Globus pallidus (tissue), 1 donor: Measurements from ENCODE around the gene ADI1.
A peak's percentile ranks its signal among the peaks of the same experiment; 100 is the strongest.
"Not testable (repeated sequence)": the region's sequence is repeated elsewhere in the genome, so short reads cannot be mapped to it uniquely, and the experiment has no call there.

Experiments used
- DNase-seq: peaks from one replicate; pipeline ENCODE4 v3.0.0-alpha.2; 2015; ENCODE audit warnings: low spot score

Gene ADI1

DNA sequence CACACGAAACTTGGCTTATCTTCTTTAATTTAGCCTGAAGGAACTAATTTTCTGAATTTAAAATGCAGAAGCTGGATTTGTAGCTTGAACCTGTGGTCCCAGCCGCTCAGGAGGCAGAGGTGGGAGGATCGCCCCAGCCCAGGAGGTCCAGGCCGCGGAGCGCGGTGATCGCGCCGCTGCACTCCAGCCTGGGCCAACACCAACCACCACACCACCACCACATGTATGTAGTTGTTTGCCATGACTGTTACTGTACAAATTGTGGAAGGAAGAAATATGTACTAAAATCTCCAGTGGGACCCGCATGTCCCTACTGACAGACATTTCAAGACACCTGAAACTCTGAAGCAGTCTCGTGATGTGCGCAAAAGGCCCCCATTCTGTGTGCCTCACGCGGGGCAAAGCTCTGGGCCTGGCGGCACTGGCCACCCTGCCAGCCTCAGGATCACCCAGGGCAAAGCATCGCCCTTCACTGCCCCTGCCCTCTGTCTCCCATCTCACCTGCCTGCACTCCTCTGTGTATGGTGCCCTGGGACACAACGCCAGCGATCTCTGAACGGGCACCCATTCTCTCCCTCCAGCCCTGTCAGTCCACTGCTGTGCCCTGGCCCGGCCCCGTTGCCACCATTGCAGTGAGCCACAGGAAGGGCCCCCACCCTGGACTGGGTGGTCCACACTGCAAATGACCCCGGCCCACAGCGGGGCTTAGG lies 10.1 kb upstream of the ADI1 start:
- no peak for DNase-seq

DNA sequence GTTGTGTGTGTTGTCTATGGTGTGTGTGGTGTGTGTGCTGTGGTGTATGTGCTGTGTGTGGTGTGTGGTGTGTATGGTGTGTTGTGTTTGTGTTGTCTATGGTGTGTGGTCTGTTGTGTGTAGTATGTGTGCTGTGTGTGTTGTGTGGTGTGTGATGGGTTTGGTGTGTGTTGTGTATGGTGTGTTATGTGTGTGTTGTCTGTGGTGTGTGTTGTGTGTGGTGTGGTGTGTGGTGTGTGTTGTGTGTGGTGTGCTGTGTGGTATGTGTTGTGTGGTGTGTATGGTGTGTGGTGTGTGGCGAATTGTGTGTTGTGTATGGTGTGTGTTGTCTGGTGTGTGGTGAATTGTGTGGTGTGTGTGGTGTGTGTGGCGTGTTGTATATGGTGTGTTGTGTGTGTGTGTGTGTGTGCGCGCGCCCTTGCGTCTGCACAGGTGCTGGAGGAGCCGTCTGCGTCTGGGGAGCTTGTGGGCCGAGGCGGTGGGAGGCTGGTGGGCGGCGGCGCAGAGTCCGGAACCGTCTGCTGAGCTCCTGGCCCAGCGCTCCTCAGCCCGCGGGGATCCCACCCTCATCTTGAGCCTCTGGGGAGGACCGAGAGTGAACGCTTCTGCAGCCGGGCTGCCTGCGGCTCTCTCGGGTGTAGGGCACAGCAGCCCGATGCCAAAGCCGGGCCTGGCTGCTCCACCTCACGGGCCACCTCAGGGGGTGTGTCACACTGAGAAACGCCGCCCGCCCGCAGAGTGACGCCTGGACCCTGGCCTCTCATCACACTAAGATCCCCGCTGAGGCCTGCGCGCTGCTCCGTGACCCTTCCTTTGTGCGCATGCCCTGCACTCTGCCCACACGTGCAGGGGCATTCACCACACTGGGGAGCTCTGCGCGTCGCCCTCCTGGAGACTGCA lies 8.8 kb upstream of the ADI1 start:
- DNase-seq = no peak

DNA sequence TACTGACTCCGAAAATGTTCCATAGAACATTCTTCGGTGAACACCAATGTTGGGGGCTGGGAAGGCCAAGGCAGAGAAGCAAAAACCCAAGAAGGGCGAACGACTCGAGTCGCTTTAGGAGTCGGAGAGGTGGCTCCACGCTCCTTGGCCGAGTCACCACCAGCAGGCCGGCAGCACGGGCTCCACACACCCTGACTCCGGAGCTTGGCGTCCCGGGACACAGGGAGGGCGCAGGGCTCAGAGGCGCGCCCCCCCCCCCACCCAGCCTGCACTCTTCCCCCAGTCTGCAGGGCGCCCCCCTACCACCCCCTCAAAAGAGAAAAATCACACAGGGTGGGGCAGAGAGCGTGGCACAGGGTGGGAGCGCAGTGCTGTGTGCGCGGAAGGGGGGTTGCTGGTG lies 7.5 kb upstream of the ADI1 start:
- no peak for DNase-seq

DNA sequence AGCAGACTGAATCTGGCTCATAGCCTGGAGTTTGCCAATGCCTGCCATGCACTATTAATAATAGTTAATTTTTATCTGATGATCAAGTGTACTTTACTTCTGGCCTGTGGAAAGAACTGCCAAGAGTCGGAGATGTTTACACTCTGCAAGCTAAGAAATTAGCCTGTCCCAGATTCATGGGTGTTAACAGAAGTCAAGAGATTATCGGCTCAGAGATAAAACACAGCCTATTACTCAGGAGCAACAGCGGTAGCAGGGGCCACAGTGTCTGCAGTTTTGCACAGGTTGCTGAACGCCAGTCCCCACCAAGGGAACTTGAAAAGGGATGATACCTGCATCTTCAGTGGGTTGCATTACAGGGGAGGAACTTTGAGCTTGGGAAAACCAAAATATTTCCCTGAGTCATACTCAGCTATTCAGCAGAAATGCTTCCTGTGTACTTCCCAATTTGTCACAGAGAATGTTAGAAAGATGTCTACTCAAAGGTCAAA lies 4.3 kb upstream of the ADI1 start:
- no peak for DNase-seq

DNA sequence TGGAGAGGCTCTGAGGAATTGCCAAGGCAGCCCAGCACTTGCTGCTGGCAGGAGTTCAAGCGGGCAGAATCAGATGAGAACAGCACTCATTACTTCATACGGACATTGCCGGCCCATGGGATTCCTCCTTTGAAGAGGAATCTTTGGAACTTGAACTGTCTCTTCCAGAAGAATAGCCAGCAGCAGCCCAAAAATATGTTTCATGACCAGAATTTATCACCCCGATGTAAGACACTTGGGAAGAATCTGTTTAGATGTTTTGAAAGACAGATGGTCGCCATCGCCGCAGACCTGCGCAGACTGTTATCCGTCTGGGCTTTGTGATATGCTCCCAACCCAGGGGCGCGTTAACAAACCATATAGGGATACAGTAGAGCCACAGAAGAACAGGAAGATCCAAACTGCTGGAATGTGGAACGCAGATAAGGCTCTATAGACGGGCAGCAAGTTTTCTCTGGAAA lies 3.7 kb upstream of the ADI1 start:
- no peak for DNase-seq

- DNase-seq = no peak
Measured at GRCh38 chr2:3520591-3520990, 1.3 kb upstream of the ADI1 start.

GRCh38 chr2:3518496-3519254 lies 656 bp downstream of the ADI1 start:
- peak; percentile 96 for DNase-seq

- no peak for DNase-seq
Measured at GRCh38 chr2:3517948-3518495, 1.3 kb downstream of the ADI1 start.

- DNase-seq = no peak
Measured at GRCh38 chr2:3516831-3517230, 2.5 kb downstream of the ADI1 start.

DNA sequence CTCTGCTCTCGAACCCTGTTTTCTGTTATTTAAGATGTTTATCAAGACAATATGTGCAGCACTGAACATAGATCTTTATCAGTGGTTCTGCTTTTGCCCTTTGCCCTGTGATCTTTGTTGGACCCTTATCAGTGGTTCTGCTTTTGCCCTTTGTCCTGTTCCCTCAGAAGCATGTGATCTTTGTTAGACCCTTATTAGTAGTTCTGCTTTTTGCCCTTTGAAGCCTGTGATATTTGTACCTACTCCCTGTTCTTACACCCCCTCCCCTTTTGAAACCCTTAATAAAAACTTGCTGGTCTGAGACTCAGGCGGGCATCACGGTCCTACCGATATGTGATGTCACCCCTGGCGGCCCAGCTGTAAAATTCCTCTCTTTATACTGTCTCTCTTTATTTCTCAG lies 3.9 kb downstream of the ADI1 start:
- not testable (repeated sequence) for DNase-seq

GRCh38 chr2:3513026-3513810 lies 6.1 kb downstream of the ADI1 start:
- DNase-seq = no peak

DNA sequence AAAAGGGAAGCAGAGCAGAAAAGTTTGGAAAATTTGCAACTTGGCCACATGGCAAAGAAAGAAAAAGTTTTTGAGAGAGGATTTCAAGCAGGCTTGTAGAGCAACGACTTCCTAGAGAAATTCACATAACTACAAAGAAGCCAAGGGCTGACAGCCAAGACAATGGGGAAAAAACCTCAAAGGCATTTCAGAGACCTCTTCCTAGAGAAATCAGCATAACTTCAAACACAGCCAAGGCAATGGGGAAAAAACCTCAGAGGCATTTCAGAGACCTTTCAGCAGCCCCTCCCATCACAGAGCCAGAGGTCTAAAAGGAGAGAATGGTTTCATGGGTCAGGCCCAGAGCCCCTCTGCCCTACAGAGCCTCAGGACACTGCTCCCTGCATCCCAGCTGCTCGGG lies 7.2 kb downstream of the ADI1 start:
- DNase-seq = no peak

GRCh38 chr2:3505771-3506170 lies 13.6 kb downstream of the ADI1 start:
- DNase-seq = no peak

DNA sequence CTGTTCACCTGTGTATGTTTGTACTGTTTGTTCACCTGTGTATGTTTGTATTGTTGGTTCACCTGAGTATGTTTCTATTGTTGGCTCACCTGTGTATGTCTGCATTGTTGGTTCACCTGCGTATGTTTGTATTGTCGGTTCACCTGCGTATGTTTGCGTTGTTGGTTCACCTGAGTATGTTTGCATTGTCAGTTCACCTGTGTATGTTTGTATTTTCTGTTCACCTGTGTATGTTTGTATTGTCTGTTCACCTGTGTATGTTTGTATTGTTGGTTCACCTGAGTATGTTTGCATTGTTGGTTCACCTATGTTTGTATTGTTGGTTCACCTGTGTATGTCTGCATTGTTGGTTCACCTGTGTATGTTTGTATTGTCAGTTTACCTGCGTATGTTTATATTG lies 14.6 kb downstream of the ADI1 start:
- DNase-seq = no peak

- DNase-seq = no peak
Measured at GRCh38 chr2:3503483-3503882, 15.8 kb downstream of the ADI1 start.

GRCh38 chr2:3503046-3503445 lies 16.3 kb downstream of the ADI1 start:
- no peak for DNase-seq

DNA sequence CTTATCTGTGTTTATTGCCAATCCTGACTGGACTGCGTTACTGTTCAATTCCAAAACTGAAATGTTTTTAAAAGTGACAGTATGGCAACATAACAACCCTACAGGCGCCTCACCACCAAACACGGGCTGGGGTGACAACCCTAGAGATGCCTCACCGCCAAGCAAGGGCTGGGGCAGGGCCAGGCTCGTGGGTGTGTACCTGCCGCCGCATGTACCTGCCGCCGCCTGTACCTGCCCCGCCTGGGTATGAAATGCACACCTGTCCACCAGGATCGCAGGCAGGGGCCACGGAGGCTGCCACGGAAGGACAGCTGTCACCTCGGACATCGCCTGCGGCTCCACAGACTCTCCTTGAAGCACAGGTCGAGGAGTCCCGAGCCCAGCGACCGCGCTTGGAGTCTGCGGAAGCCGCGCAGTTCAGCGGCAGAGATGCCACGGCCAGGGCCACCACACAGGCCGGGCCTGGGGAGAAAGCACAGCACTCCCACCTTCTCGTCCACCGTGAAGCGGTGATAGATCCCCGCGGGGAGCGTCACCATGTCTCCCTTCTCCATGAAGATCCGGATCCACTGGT lies 18.9 kb downstream of the ADI1 start:
- DNase-seq = no peak

DNA sequence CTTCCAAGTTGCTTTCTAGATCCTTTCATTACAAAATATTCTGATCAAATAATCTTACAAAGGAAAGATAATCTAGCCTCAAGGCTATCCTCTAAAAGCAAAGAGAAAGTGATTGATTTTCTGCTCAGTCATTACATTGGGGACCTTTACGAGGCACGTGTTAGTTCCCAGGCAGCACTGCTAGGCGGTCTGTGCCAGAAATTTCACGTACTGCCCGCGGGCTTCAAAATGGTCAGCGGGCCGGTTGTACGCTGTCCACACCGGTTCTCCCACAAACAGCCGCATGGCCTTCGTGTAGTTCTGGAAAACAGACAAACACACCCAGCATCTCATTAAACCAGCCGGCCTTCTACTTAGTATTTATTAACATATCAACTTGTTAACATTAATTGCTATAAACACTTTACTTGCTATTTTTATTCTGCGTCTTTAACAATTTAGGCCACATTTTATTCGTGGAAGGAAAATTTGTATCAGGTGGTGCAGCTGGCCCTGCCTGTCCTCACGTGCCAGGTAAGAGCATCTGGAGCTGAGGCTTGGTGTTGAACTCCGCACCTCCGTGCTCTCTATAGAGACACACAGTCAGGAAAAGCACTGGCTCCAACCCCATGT lies 20.4 kb downstream of the ADI1 start:
- no peak for DNase-seq

DNA sequence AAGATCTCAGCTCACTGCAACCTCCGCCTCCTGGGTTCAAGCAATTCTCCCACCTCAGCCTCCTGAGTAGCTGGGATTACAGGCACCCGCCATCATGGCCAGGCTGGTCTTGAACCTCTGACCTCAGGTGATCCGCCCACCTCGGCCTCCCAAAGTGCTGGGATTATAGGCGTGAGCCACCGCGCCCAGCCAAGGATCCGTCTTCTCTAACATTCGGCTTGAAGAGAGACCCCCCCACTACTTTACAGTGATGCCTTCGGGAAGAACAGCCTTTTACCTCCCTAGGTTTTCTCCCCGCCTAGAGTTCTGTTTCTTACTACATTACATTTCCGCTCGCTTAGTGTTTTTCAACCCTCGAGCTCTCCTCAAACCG lies 22.6 kb downstream of the ADI1 start:
- DNase-seq = not testable (repeated sequence)

GRCh38 chr2:3494984-3495666 lies 24.2 kb downstream of the ADI1 start:
- no peak for DNase-seq
